Fibroblast of pulmonary artery (primary cell): ENCODE data around the gene STK4.

Experiments used
- DNase-seq: peaks from one replicate; pipeline ENCODE4 v3.0.0-alpha.2; 2010; ENCODE audit warnings: low read depth
- H3K4me3 ChIP-seq: replicated peaks from 2 replicates; pipeline ENCODE4 v1.5.1; 2011; ENCODE audit warnings: low read depth, mild to moderate bottlenecking, control low read depth, low read length, moderate library complexity
- CTCF ChIP-seq: IDR thresholded peaks from 2 replicates; pipeline ENCODE4 v1.5.1; 2011; ENCODE audit warnings: mild to moderate bottlenecking, control low read depth, low read length, inconsistent platforms; ENCODE audit errors: missing control alignments

STK4 gene

GRCh38 chr20:45080867-45081624 is 114.7 kb downstream of the STK4 start:
- DNase-seq: peak; percentile 29
- peak; percentile 58 for TF ChIP-seq CTCF
- H3K4me3 ChIP-seq: no peak overlapping the region

- TF ChIP-seq CTCF: no peak
- H3K4me3 ChIP-seq: no peak overlapping the region
- DNase-seq: no peak
Observed at GRCh38 chr20:45082468-45082867, 116.2 kb downstream of the STK4 start.

- DNase-seq: no peak
- H3K4me3 ChIP-seq: no peak overlapping the region
- TF ChIP-seq CTCF: no peak
Observed at GRCh38 chr20:45083127-45083526, 116.8 kb downstream of the STK4 start.

GRCh38 chr20:45085289-45085688 is 119.0 kb downstream of the STK4 start:
- no peak overlapping the region for H3K4me3 ChIP-seq
- TF ChIP-seq CTCF: no peak
- no peak for DNase-seq

- no peak overlapping the region for H3K4me3 ChIP-seq
- no peak for TF ChIP-seq CTCF
- DNase-seq: no peak
Observed at GRCh38 chr20:45085867-45086266, 119.6 kb downstream of the STK4 start.

- TF ChIP-seq CTCF: no peak
- no peak for DNase-seq
- no peak overlapping the region for H3K4me3 ChIP-seq
Observed at GRCh38 chr20:45087097-45087790, 120.9 kb downstream of the STK4 start.

GRCh38 chr20:45087814-45088213 is 121.5 kb downstream of the STK4 start:
- DNase-seq: peak; percentile 17

More at GRCh38 chr20:45087814-45088213, 121.5 kb downstream of the STK4 start:
- H3K4me3 ChIP-seq: no peak overlapping the region
- TF ChIP-seq CTCF: no peak
